IMR-90 (cell line): ENCODE data around the gene RGMA.

Experiments
- CHD1 ChIP-seq: IDR thresholded peaks from 2 replicates; pipeline ENCODE4 v1.6.1; 2012; ENCODE audit warnings: low read depth, low read length, improper control_type of control experiment
- CTCF ChIP-seq: conservative IDR thresholded peaks from 2 replicates; pipeline ENCODE4 v1.5.1; 2012; ENCODE audit warnings: mild to moderate bottlenecking, low read depth, low read length, improper control_type of control experiment
- ELK1 ChIP-seq: fragments of 150-350 bp; IDR thresholded peaks from 2 replicates; pipeline ENCODE4 v1.6.1; 2016; ENCODE audit warnings: low read depth, mild to moderate bottlenecking, low read length, moderate library complexity, borderline replicate concordance
- FOS ChIP-seq: fragments of 150-350 bp; IDR thresholded peaks from 2 replicates; pipeline ENCODE4 v1.6.1; 2016; ENCODE audit warnings: low read depth, low read length
- MAFK ChIP-seq: IDR thresholded peaks from 2 replicates; pipeline ENCODE4 v1.6.1; 2012; ENCODE audit warnings: low read depth, low read length, improper control_type of control experiment
- MAZ ChIP-seq: IDR thresholded peaks from 2 replicates; pipeline ENCODE4 v1.6.1; 2012; ENCODE audit warnings: low read depth, mild to moderate bottlenecking, low read length, improper control_type of control experiment, moderate library complexity, borderline replicate concordance
- MXI1 ChIP-seq: IDR thresholded peaks from 2 replicates; pipeline ENCODE4 v1.6.1; 2012; ENCODE audit warnings: low read depth, mild to moderate bottlenecking, low read length, moderate library complexity, borderline replicate concordance
- POLR2A ChIP-seq: IDR thresholded peaks from 2 replicates; pipeline ENCODE4 v1.6.1; 2012; ENCODE audit warnings: mild to moderate bottlenecking, low read depth, low read length
- RAD21 ChIP-seq: IDR thresholded peaks from 2 replicates; pipeline ENCODE4 v1.6.1; 2012; ENCODE audit warnings: low read length, improper control_type of control experiment
- RCOR1 ChIP-seq: IDR thresholded peaks from 2 replicates; pipeline ENCODE4 v1.6.1; 2012; ENCODE audit warnings: mild to moderate bottlenecking, low read length, improper control_type of control experiment; ENCODE audit not compliant: insufficient replicate concordance
- RFX5 ChIP-seq: IDR thresholded peaks from 2 replicates; pipeline ENCODE4 v1.8.0; 2012; ENCODE audit warnings: low read depth, mild to moderate bottlenecking, low read length, moderate library complexity
- SMC3 ChIP-seq: fragments of 150-350 bp; IDR thresholded peaks from 2 replicates; pipeline ENCODE4 v1.6.1; 2016; ENCODE audit warnings: low read depth, mild to moderate bottlenecking, antibody characterized with exemption, low read length, moderate library complexity
- USF2 ChIP-seq: fragments of 150-350 bp; IDR thresholded peaks from 2 replicates; pipeline ENCODE4 v1.6.1; 2017; ENCODE audit warnings: mild to moderate bottlenecking, antibody characterized with exemption, low read length, low read depth

DNA sequence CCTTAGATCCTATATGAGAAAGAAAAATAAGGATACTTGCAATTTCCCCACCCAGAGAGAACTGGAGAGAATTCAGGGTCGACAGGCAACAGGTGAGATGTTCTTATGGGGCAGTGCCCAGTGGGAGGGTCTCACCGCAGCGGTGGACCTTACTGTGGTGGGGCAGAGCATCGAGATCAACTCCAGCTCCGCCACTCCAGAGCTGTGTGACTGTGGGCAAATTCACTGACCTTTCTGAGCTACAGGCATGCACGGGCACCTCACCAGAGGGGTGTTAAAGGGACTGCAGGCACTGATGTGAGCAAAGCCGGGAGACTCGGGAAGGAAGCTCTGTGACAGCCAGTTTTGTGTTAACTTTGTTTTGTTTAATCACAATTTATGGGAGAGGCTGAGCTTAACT, 30.9 kb downstream of the RGMA start:
- TF ChIP-seq CTCF: no peak
- TF ChIP-seq POLR2A: no peak
- TF ChIP-seq RAD21: no peak
- TF ChIP-seq SMC3: no peak
- TF ChIP-seq USF2: no peak
- TF ChIP-seq MAFK: no peak
- TF ChIP-seq RFX5: no peak
- TF ChIP-seq RCOR1: no peak
- TF ChIP-seq FOS: no peak
- no peak for TF ChIP-seq MAZ
- no peak for TF ChIP-seq MXI1
- TF ChIP-seq ELK1: no peak
- TF ChIP-seq CHD1: no peak
